Mononuclear cell (primary cell): Measurements from ENCODE around the gene LIN54. TPM values are rescaled to one million over a fixed set of nuclear protein-coding genes. Genes with fewer than 3 reads are reported as not detected.
"Not testable (repeated sequence)": the region's sequence is repeated elsewhere in the genome, so short reads cannot be mapped to it uniquely, and the experiment has no call there.

ENCODE experiments used
- H3K27me3 ChIP-seq: 2 replicates; pipeline ENCODE4 v1.6.0; 2011; ENCODE audit warnings: low read length, control low read depth; ENCODE audit not compliant: insufficient read depth
- H3K4me1 ChIP-seq: 2 replicates; pipeline ENCODE4 v1.5.1; 2011; ENCODE audit warnings: mild to moderate bottlenecking, low read length, control low read depth; ENCODE audit not compliant: insufficient read depth
- H3K4me3 ChIP-seq: 2 replicates; pipeline ENCODE4 v1.5.1; 2011; ENCODE audit warnings: mild to moderate bottlenecking, low read length, moderate library complexity
- H3K9me3 ChIP-seq: 2 replicates; pipeline ENCODE4 v1.5.1; 2011; ENCODE audit warnings: low read depth, mild to moderate bottlenecking, control low read depth, low read length
- total RNA-seq: library from RNA; depleted of rRNA; stranded (reverse); fragments of >200 nt; gene quantifications from one replicate; pipeline ENCODE4 v1.2.3, GENCODE V29; 2012

LIN54 gene
- total RNA-seq, 1 donor: 16.8 TPM

DNA sequence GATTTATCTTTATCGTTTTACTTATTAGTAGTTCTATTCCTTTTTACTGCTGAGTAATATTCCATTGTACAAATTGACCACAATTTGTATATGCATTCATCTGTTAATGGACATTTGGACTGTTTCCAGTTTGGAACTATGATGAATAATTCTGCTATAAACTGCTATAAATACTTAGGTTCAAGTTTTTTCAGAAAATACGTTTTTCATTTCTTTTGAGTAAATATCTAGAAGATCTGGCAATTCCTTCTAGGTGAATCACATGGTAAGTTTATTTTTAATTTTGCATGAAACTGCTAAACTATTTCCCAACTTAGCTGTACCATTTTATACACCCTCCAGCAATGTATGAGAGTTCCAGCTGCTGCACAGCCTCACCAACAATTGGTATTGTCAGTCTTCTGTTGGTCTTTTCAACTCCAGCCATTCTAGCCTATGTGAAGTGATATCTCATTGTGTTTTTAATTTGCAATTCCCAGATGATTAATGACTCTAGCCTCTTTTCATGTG is 22.2 kb downstream of the LIN54 start:
- no peaks in the 10 kb centered on the region for H3K27me3 ChIP-seq
- H3K9me3 ChIP-seq: no peaks in the 10 kb centered on the region
- H3K4me1 ChIP-seq: peaks cover 13% of the 10 kb centered on the region
- H3K4me3 ChIP-seq: no peak overlapping the region

DNA sequence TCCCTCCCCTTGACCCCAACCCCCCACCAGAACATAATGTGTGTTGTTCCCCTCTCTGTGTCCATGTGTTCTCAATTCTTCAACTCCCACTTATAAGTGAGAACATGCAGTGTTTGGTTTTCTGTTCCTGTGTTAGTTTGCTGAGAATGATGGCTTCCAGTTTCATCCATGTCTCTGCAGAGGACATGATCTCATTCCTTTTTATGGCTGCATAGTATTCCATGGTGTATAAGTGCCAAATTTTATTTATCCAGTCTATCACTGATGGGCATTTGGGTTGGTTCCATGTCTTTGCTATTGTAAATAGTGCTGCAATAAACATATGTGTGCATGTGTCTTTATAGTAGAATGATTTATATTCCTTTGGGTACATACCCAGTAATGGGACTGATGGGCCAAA is 23.1 kb downstream of the LIN54 start:
- not testable (repeated sequence) for H3K4me3 ChIP-seq, H3K9me3 ChIP-seq, H3K27me3 ChIP-seq
- H3K4me1 ChIP-seq: peaks cover 13% of the 10 kb centered on the region

DNA sequence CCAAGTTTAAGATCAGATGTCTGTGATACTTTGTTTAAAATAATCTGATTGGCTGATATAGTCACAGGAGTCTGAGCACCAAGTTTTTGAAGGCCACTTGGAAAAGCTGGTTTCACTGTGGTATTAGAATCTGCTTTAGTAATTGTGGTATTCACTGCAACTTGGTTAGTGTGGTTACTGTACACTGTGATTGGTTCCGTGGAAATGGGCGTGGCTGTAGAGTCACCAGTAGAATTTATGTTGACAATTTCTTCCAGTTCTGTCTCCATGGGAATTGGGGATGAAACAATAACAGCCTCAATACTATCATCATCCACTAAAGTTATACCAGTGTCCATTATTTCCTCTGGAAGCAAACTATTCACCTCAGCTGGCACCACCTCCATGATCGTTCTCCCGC is 26.2 kb downstream of the LIN54 start:
- Histone ChIP-seq H3K4me1 (peaks cover 4% of the 10 kb centered on the region), H3K9me3 (no peaks in the 10 kb centered on the region), H3K4me3 (no peak overlapping the region), H3K27me3 (no peaks in the 10 kb centered on the region)

DNA sequence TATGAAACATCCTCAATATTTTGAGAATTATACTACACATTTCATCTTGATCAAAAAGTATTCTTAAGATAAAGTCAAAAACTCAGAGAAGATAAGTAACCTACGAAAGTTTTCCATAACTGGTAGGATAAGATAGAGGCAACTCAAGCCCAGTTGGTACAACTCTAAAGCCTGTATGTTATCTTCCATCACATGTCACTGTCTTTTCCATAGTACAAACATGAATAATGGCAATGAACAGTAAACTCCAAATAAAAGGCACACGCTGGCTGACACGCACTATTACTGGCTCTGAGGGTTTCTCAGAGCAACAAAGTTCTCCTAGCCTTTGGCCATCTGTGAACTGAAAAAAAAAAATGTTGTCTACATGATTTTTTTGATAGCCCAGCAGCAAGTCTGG is 27.2 kb downstream of the LIN54 start:
- H3K4me1 ChIP-seq: no peaks in the 10 kb centered on the region
- no peaks in the 10 kb centered on the region for H3K9me3 ChIP-seq
- no peak overlapping the region for H3K4me3 ChIP-seq

DNA sequence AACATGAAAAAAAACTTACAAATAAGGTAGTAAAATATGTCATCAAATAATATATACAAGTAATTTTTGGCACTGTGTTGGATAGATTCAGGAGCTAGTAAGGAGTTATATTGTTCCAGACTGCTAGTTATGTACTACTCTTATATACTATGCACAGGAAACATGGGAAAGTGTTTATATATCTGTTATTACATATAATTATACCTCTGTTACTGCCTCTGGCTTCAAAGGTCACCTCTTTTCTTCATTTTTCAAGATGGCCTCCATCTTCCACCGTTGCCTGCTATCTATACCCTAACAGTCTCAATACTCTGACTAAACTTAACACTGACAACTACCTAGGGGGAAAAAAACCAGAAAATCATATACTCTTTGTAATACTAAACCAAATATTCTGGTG is 29.5 kb downstream of the LIN54 start:
- no peaks in the 10 kb centered on the region for H3K9me3 ChIP-seq
- H3K4me1 ChIP-seq: no peaks in the 10 kb centered on the region
- H3K4me3 ChIP-seq: no peak overlapping the region
- no peaks in the 10 kb centered on the region for H3K27me3 ChIP-seq

More for the DNA sequence above, 27.2 kb downstream of the LIN54 start:
- H3K27me3 ChIP-seq: no peaks in the 10 kb centered on the region

DNA sequence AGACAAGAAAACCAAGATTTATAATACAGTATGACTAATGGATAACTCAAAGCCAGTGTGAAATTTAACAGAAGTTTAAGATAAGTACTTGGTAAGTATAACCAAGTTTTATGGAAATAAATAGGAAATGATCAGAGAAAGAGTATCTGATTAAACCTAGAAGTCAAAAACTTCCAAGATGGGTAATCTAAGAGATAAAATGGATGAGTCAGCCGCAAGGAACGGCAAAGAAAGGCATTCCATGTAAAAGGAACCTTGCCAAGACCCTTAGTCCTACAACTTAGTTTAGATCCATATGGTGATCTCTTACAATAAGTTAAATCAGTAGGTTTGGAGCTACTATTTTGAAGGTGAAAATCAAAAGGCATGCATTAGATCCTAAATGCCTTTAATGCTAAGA is 34.8 kb downstream of the LIN54 start:
- no peaks in the 10 kb centered on the region for H3K4me1 ChIP-seq
- no peaks in the 10 kb centered on the region for H3K27me3 ChIP-seq
- no peak overlapping the region for H3K4me3 ChIP-seq
- no peaks in the 10 kb centered on the region for H3K9me3 ChIP-seq

DNA sequence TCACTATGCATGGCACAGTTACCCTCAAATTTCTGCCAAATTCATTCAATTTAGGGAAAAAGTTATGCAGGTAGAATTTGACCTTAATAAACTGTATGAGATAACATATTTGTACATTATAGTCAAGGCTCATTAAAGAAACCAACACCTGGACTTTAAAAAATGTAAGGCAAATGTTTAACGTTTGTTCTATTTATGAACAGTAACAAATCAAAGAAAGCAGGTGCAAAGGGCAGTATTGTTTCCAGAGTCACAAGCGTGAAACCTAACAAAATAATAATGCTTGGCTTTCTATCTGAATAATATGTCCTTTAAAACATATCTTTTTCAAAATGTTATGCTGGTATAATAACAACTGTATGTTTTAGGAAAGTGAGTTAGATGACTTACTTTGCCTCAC is 41.2 kb downstream of the LIN54 start:
- no peak overlapping the region for H3K4me3 ChIP-seq
- no peaks in the 10 kb centered on the region for H3K27me3 ChIP-seq
- H3K9me3 ChIP-seq: no peaks in the 10 kb centered on the region
- no peaks in the 10 kb centered on the region for H3K4me1 ChIP-seq

DNA sequence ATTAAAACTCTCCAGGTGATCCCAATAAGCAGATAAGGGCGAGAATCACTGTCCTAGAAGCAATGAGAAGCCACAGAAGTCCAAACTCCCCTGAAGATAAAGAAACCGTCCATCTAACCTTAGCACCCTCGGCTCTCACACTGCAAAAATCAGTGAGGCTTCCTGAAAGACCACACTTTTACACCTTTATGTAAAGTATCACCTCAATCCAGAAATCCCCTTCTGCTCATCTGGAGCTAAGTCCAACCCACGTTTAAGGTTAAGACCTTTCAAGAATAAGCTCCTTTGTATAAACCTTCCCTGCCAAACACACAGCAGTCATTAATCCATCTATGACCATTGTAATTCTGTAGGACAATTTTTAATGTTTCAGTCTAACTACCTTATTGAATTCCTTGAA is 41.7 kb downstream of the LIN54 start:
- Histone ChIP-seq H3K9me3 (no peaks in the 10 kb centered on the region), H3K4me1 (no peaks in the 10 kb centered on the region), H3K27me3 (no peaks in the 10 kb centered on the region), H3K4me3 (no peak overlapping the region)

DNA sequence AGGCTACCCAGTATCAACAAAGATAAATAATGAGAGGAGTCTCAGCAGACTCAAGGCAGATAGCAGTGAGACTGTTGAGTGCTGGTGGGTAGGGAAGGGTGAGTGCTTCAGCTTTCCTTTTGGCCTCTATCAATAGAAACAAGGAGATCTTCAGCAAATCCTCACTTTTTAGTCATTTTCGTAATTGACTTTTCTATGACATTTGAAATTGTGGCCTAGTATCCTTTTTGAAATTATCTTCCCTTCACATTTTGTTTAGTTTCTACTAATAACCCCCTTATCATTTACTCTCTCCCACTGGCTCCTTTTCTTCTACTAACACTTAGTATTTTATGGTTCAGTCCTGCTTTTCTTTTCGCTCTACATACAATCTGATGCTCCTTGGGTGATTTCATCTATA is 44.9 kb downstream of the LIN54 start:
- no peaks in the 10 kb centered on the region for H3K4me1 ChIP-seq
- no peaks in the 10 kb centered on the region for H3K27me3 ChIP-seq
- H3K4me3 ChIP-seq: no peak overlapping the region

DNA sequence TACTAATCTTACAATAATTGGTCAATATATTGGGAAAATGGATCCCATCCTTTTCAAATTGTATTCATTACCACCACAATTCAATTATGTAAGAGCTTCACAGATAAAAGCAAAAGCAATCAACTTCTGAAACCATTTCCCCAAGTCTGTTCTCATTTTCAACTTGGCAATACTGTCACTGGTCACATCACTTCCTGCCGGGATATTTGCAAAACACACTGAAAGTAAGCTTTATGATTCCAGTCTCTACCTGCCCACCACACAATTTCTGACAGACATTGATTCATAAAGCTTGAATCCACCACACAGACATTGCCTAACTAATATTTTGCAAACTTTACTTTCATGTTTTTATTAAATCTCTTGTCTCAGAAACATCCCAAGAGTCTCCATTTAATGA is 53.6 kb downstream of the LIN54 start:
- no peaks in the 10 kb centered on the region for H3K9me3 ChIP-seq
- H3K4me1 ChIP-seq: peaks cover 6% of the 10 kb centered on the region
- no peak overlapping the region for H3K4me3 ChIP-seq
- H3K27me3 ChIP-seq: no peaks in the 10 kb centered on the region

More for the DNA sequence above, 44.9 kb downstream of the LIN54 start:
- H3K9me3 ChIP-seq: no peaks in the 10 kb centered on the region

DNA sequence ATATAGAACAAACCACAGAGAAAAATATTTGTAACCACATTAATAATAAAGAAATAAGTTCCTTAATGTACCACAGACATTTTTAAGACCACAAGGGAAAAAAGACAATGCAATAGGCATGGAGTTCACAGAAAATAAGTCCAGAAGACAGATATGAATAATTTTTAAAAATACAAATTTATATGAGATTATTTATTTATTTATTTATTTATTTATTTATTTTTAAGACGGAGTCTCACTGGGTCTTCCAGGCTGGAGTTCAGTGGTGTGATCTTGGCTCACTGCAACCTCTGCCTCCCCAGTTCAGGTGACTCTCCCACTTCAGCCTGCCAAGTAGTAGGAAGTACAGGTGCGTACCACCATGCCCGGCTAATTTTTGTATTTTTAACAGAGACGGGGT is 56.4 kb downstream of the LIN54 start:
- H3K27me3 ChIP-seq: no peaks in the 10 kb centered on the region
- H3K9me3 ChIP-seq: no peaks in the 10 kb centered on the region
- H3K4me1 ChIP-seq: peaks cover 6% of the 10 kb centered on the region
- H3K4me3 ChIP-seq: no peak overlapping the region

DNA sequence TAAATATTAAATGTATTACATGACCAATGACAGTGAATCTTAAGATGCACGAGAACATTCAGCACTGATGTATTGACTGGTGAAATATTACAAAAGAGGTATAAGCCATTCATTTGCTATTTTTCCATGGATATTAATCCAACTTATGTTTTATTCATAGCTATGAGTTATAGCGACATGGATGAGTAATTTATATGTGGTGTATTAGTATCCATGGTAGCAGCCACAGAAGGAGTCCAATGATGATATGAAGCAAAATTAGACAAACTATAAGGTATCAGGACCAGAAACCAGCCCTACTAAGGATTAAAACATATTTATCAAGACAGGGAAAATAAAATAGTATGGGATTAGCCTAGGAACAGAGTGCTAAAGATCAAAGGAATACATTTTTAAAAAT is 59.4 kb downstream of the LIN54 start:
- Histone ChIP-seq H3K27me3 (no peaks in the 10 kb centered on the region), H3K4me1 (no peaks in the 10 kb centered on the region), H3K9me3 (no peaks in the 10 kb centered on the region), H3K4me3 (no peak overlapping the region)

DNA sequence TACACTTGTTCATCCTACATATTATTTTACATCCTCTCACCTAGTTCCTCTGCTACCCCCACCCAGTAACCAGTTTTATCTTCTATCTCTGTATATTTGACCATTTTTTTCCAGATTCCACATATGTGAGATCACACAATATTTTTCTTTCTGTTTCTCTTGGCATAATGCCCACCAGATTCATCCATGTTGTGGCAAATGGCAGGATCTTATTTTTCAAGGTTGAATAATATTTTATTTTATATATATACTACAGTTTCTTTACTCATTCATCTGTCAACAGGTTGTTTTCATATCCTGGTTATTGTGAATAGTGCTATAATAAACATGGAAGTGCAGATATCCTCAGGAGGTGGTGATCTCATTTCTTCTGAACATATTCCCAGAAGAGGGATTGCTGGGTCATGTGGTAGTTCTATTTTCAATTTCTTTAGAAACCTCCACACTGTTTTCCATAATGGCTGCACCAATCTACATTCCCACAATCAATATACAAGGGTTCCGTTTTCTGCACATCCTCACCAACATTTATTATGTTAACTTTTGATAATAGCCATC is 61.9 kb downstream of the LIN54 start:
- H3K4me3 ChIP-seq: no peak overlapping the region
- H3K4me1 ChIP-seq: no peaks in the 10 kb centered on the region
- H3K9me3 ChIP-seq: no peaks in the 10 kb centered on the region
- H3K27me3 ChIP-seq: no peaks in the 10 kb centered on the region

DNA sequence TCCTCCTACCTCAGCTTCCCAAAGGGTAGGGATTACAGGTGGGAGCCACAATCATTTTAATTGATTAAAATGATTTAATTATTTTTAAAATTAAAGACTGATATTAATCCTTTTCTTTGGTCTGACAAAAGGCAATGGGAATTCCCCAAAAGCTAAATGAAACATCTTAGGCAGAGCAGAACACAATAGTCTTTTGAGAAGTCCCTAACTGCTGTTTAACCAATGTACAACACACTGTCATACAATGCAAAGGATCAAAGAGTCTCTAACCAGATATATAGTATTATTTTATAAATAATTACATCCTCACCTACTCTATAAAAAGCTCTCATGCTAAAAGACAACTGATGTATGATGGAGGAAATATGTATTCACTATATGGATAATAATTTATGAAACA is 63.1 kb downstream of the LIN54 start:
- H3K27me3 ChIP-seq: no peaks in the 10 kb centered on the region

DNA sequence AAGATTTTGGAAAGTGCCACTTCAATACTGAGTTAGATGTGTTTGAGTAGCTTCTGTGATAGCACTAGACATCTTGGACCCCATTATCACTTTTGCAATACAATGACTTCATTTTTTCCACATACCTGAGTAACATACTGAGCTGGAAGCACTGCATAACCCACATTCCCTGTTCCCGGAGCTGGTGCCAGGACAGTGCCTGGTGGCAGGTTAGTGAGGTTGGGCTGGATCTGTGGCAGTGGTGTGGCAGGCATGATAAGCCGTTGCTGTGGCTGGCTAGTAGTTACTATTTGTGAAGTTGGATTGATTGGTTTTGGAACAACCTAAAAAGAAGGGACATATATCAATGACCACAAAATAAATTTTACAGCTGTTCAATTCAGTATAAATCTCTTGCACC is 71.2 kb downstream of the LIN54 start:
- Histone ChIP-seq H3K27me3 (no peaks in the 10 kb centered on the region), H3K4me3 (no peak overlapping the region), H3K4me1 (no peaks in the 10 kb centered on the region), H3K9me3 (no peaks in the 10 kb centered on the region)

More for the DNA sequence above, 63.1 kb downstream of the LIN54 start:
- H3K9me3 ChIP-seq: no peaks in the 10 kb centered on the region
- no peak overlapping the region for H3K4me3 ChIP-seq
- H3K4me1 ChIP-seq: no peaks in the 10 kb centered on the region

DNA sequence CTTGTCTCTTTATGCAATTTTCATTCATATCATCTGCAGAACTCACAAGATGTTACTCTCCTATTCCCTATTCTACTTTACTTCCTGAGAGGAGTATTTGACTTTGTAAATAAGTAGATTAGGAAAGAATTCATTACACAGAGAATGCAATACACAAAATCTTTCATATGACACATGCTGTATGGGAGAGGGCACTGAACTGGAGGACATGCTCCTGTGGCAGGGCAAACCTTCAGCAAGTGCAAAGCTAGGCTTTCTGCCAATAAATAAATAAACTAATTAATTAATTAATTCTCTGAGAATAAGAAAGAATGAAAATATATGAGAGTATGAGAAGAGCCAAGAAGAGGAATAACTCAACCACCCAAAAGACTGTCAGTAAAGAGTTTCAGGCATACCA is 76.2 kb downstream of the LIN54 start:
- Histone ChIP-seq H3K27me3 (no peaks in the 10 kb centered on the region), H3K4me3 (no peak overlapping the region), H3K9me3 (no peaks in the 10 kb centered on the region), H3K4me1 (no peaks in the 10 kb centered on the region)
